Measurements from ENCODE around the gene NEK5. TPM values are rescaled to one million over a fixed set of nuclear protein-coding genes. Genes with fewer than 3 reads are reported as not detected.

NEK5 gene
- total and polyA plus RNA-seq, 2 experiments from 2014 or later, result 0.73 to 1.3 TPM

DNA sequence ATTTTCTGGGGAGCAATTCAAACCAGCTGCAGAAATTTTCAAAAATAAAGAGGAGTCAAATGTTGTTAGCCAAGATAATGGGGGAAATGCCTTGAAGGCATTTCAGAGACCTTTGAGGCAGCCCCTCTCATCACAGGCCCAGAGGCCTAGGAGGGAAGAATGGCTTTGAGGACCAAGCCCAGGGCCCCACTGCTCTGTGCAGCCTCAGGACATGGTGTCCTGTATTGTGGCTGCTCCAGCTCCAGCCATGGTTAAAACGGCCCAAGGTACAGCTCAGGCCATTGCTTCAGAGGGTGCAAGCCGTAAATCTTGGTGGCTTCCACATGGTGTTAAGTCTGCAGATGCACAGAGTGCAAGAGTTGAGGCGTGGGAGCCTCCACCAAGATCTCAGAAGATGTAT is 32.1 kb downstream of the NEK5 start (continued):
- TF ChIP-seq, protein P1, sequence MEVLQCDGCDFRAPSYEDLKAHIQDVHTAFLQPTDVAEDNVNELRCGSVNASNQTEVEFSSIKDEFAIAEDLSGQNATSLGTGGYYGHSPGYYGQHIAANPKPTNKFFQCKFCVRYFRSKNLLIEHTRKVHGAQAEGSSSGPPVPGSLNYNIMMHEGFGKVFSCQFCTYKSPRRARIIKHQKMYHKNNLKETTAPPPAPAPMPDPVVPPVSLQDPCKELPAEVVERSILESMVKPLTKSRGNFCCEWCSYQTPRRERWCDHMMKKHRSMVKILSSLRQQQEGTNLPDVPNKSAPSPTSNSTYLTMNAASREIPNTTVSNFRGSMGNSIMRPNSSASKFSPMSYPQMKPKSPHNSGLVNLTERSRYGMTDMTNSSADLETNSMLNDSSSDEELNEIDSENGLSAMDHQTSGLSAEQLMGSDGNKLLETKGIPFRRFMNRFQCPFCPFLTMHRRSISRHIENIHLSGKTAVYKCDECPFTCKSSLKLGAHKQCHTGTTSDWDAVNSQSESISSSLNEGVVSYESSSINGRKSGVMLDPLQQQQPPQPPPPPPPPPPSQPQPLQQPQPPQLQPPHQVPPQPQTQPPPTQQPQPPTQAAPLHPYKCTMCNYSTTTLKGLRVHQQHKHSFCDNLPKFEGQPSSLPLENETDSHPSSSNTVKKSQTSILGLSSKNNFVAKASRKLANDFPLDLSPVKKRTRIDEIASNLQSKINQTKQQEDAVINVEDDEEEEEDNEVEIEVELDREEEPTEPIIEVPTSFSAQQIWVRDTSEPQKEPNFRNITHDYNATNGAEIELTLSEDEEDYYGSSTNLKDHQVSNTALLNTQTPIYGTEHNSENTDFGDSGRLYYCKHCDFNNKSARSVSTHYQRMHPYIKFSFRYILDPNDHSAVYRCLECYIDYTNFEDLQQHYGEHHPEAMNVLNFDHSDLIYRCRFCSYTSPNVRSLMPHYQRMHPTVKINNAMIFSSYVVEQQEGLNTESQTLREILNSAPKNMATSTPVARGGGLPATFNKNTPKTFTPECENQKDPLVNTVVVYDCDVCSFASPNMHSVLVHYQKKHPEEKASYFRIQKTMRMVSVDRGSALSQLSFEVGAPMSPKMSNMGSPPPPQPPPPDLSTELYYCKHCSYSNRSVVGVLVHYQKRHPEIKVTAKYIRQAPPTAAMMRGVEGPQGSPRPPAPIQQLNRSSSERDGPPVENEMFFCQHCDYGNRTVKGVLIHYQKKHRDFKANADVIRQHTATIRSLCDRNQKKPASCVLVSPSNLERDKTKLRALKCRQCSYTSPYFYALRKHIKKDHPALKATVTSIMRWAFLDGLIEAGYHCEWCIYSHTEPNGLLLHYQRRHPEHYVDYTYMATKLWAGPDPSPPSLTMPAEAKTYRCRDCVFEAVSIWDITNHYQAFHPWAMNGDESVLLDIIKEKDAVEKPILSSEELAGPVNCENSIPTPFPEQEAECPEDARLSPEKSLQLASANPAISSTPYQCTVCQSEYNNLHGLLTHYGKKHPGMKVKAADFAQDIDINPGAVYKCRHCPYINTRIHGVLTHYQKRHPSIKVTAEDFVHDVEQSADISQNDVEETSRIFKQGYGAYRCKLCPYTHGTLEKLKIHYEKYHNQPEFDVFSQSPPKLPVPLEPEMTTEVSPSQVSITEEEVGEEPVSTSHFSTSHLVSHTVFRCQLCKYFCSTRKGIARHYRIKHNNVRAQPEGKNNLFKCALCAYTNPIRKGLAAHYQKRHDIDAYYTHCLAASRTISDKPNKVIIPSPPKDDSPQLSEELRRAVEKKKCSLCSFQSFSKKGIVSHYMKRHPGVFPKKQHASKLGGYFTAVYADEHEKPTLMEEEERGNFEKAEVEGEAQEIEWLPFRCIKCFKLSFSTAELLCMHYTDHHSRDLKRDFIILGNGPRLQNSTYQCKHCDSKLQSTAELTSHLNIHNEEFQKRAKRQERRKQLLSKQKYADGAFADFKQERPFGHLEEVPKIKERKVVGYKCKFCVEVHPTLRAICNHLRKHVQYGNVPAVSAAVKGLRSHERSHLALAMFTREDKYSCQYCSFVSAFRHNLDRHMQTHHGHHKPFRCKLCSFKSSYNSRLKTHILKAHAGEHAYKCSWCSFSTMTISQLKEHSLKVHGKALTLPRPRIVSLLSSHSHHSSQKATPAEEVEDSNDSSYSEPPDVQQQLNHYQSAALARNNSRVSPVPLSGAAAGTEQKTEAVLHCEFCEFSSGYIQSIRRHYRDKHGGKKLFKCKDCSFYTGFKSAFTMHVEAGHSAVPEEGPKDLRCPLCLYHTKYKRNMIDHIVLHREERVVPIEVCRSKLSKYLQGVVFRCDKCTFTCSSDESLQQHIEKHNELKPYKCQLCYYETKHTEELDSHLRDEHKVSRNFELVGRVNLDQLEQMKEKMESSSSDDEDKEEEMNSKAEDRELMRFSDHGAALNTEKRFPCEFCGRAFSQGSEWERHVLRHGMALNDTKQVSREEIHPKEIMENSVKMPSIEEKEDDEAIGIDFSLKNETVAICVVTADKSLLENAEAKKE (CRISPR knock-in tag; IDR thresholded peaks at IDR 0.05), result no peak
- TF ChIP-seq NANOG (IDR thresholded peaks at IDR 0.05; ENCODE audit: borderline replicate concordance), result no peak

DNA sequence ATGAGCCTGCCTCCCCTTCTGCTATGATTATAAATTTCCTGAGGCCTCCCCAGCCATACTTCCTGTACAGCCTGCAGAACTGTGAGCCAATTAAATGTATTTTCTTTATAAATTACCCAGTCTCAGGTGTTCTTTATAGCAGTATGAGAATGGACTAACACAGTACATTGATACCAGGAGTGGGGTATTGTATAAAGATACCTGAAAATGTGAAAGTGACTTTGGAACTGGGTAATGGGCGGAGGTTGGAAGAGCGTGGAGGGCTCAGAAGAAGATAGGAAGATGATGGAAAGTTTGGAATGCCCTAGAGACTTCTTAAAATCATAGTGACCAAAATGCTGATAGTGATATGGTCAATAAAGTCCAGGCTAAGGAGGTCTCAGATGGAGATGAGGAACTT is 32.8 kb downstream of the NEK5 start:
- Histone ChIP-seq H3K79me2 (replicated peaks; ENCODE audit: insufficient read depth) (no peaks in the 10 kb centered on the region), H3K36me3 (ENCODE audit: insufficient read depth) (no peaks in the 10 kb centered on the region), H3F3A (replicated peaks; ENCODE audit: low read depth) (no peaks in the 10 kb centered on the region), H3K4me1 (ENCODE audit: insufficient read depth) (peaks cover 6% of the 10 kb centered on the region), H3K9me2 (ENCODE audit: insufficient read depth) (no peaks in the 10 kb centered on the region), H3K27me3 (ENCODE audit: insufficient read depth) (no peaks in the 10 kb centered on the region), H3K27ac (ENCODE audit: low read depth) (no peak overlapping the region), H4K20me1 (replicated peaks; ENCODE audit: insufficient read depth) (no peaks in the 10 kb centered on the region), H3K4me2 (no peak overlapping the region), H2AFZ (no peak overlapping the region), H3K4me3 (no peak overlapping the region)
- H3K27ac Mint-ChIP-seq, result no peak overlapping the region
- peaks cover 10% of the 10 kb centered on the region for H3K9me3 Mint-ChIP-seq
- no peaks in the 10 kb centered on the region for H3K36me3 Mint-ChIP-seq (ENCODE audit: low read depth)
- H3K27me3 Mint-ChIP-seq (ENCODE audit: insufficient read depth, low read depth, poor library complexity), result peaks cover 2% of the 10 kb centered on the region
- ATAC-seq (no peak), DNase-seq (ENCODE audit: low spot score) (no peak)
- H3K4me1 Mint-ChIP-seq, result peaks cover 6% of the 10 kb centered on the region
- no peak overlapping the region; the same call in 2 of the 3 replicates for H3K4me3 Mint-ChIP-seq
- TF ChIP-seq EZH2phosphoT487 (IDR thresholded peaks at IDR 0.05; ENCODE audit: unreplicated experiment) (no peak), ZNF331 (CRISPR knock-in tag; IDR thresholded peaks at IDR 0.05; ENCODE audit: low read depth) (no peak), POLR2AphosphoS5 (IDR thresholded peaks at IDR 0.05; ENCODE audit: low read depth) (no peak)
- TF ChIP-seq, protein P1 (CRISPR knock-in tag; IDR thresholded peaks at IDR 0.05), result no peak
- TF ChIP-seq, protein P2, sequence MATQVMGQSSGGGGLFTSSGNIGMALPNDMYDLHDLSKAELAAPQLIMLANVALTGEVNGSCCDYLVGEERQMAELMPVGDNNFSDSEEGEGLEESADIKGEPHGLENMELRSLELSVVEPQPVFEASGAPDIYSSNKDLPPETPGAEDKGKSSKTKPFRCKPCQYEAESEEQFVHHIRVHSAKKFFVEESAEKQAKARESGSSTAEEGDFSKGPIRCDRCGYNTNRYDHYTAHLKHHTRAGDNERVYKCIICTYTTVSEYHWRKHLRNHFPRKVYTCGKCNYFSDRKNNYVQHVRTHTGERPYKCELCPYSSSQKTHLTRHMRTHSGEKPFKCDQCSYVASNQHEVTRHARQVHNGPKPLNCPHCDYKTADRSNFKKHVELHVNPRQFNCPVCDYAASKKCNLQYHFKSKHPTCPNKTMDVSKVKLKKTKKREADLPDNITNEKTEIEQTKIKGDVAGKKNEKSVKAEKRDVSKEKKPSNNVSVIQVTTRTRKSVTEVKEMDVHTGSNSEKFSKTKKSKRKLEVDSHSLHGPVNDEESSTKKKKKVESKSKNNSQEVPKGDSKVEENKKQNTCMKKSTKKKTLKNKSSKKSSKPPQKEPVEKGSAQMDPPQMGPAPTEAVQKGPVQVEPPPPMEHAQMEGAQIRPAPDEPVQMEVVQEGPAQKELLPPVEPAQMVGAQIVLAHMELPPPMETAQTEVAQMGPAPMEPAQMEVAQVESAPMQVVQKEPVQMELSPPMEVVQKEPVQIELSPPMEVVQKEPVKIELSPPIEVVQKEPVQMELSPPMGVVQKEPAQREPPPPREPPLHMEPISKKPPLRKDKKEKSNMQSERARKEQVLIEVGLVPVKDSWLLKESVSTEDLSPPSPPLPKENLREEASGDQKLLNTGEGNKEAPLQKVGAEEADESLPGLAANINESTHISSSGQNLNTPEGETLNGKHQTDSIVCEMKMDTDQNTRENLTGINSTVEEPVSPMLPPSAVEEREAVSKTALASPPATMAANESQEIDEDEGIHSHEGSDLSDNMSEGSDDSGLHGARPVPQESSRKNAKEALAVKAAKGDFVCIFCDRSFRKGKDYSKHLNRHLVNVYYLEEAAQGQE (IDR thresholded peaks at IDR 0.05; ENCODE audit: unreplicated experiment), result no peak

Measured in GM23338 (cell line).